K562 (cell line): ENCODE results near the gene UBXN2A. TPM values are rescaled to one million over a fixed set of nuclear protein-coding genes. Genes with fewer than 3 reads are reported as not detected.

Source experiments
- ATAC-seq: fragments of 200-7000 bp; cut with Tn5 transposase; 3 replicates; pipeline ENCODE4 v1.9.1; 2020; ENCODE audit warnings: moderate library complexity
- BruUV-seq: library from RNA; stranded (reverse); fragments of 400-500 nt; replicated peaks from 2 replicates; lab custom pipeline; 2021; lab: Mats Ljungman, UMichigan
- CTCF ChIA-PET: fragments of 300-600 bp; formaldehyde crosslinking; extraction: SDS; loops from one replicate; lab custom pipeline; 2021; ENCODE audit warnings: low intra/inter-chr PET ratio; lab: Yijun Ruan, JAX
- POLR2A ChIA-PET: fragments of 300-600, 350-650 bp; sonication (Branson Sonifier 250); formaldehyde crosslinking; extraction: SDS; loops from one replicate; lab custom pipeline; 2021; ENCODE audit warnings: antibody characterized with exemption, inconsistent platforms; lab: Yijun Ruan, JAX
- DNase-seq, 4 experiments: peaks; one replicate each; pipeline versions ENCODE4 v3.0.0 to v3.0.0-alpha.2; 2011 to 2018; ENCODE audit warnings: low spot score in 3 of 4, mixed read lengths in 3 of 4; ENCODE audit errors: extremely low read depth in 1 of 4
- FAIRE-seq: peaks from 2 replicates; lab custom pipeline; 2011; peaks lifted over from hg19 to GRCh38; lab: Jason Lieb, UNC
- H2AFZ ChIP-seq: 2 replicates; pipeline ENCODE4 v1.6.0; 2011; ENCODE audit warnings: low read depth, low read length, control low read depth, inconsistent platforms
- H3K27ac ChIP-seq: fragments of 200-600 bp; 3 replicates; pipeline ENCODE4 v1.8.0; 2011; ENCODE audit warnings: low read depth, mild to moderate bottlenecking, control low read depth, inconsistent platforms, low read length, moderate library complexity, mixed read lengths; ENCODE audit errors: extremely low read depth
- H3K27me3 ChIP-seq, 2 experiments: fragments of 300-600 bp in 1 of 2; 2 replicates in 1 of 2; 3 replicates in 1 of 2; pipeline versions ENCODE4 v1.6.0 to v1.8.0; 2011; ENCODE audit warnings: inconsistent platforms in 2 of 2, low read length in 2 of 2, mild to moderate bottlenecking in 1 of 2, mixed read lengths in 1 of 2, moderate library complexity in 1 of 2; ENCODE audit not compliant: control insufficient read depth in 2 of 2, insufficient read depth in 2 of 2
- H3K36me3 ChIP-seq: fragments of 300-600 bp; 3 replicates; pipeline ENCODE4 v1.8.0; 2011; ENCODE audit warnings: mild to moderate bottlenecking, low read length, inconsistent platforms; ENCODE audit not compliant: control insufficient read depth, insufficient read depth
- H3K4me1 ChIP-seq, 2 experiments: fragments of 200-600 bp in 1 of 2; replicated peaks in 1 of 2; 2 replicates in 1 of 2; 3 replicates in 1 of 2; pipeline versions ENCODE4 v1.5.1 to v1.8.0; 2011; ENCODE audit warnings: inconsistent platforms in 2 of 2, low read length in 2 of 2, mild to moderate bottlenecking in 1 of 2, mixed read lengths in 1 of 2, moderate library complexity in 1 of 2; ENCODE audit not compliant: control insufficient read depth in 2 of 2, insufficient read depth in 2 of 2
- H3K4me2 ChIP-seq: 2 replicates; pipeline ENCODE4 v1.6.1; 2011; ENCODE audit warnings: low read length, control low read depth, inconsistent platforms, mixed read lengths; ENCODE audit not compliant: insufficient read depth
- H3K4me3 ChIP-seq: fragments of 200-600 bp; sonication (generic), shearing (Covaris generic); 2 replicates; pipeline ENCODE4 v1.5.1; 2016; ENCODE audit warnings: control low read depth, inconsistent platforms
- H3K79me2 ChIP-seq: fragments of 200-600 bp; 3 replicates; pipeline ENCODE4 v1.8.0; 2011; ENCODE audit warnings: low read length, inconsistent platforms; ENCODE audit not compliant: control insufficient read depth, insufficient read depth
- H3K9ac ChIP-seq, 2 experiments: 2 replicates each; pipeline versions ENCODE4 v1.6.0 to v1.6.1; 2011; ENCODE audit warnings: low read depth in 2 of 2, low read length in 2 of 2, control low read depth in 1 of 2, inconsistent platforms in 1 of 2, mild to moderate bottlenecking in 1 of 2, mixed read lengths in 1 of 2; ENCODE audit not compliant: insufficient read depth in 1 of 2
- H3K9me1 ChIP-seq: one replicate; pipeline ENCODE4 v1.6.0; 2011; ENCODE audit warnings: inconsistent platforms, mild to moderate bottlenecking, low read length, moderate library complexity; ENCODE audit not compliant: control insufficient read depth, insufficient read depth
- H3K9me3 ChIP-seq: replicated peaks from 2 replicates; pipeline ENCODE4 v1.5.1; 2011; ENCODE audit warnings: low read depth, low read length, inconsistent platforms; ENCODE audit not compliant: control insufficient read depth, insufficient read depth
- H4K20me1 ChIP-seq: replicated peaks from 2 replicates; pipeline ENCODE4 v1.6.1; 2011; ENCODE audit warnings: low read length, inconsistent platforms, mixed read lengths; ENCODE audit not compliant: control insufficient read depth, insufficient read depth
- ARNT ChIP-seq, 2 experiments: fragments of 450-650 bp; IDR thresholded peaks; 2 replicates each; pipeline ENCODE4 v1.6.1; 2016; ENCODE audit warnings: mild to moderate bottlenecking in 1 of 2
- ATF7 ChIP-seq: fragments of 450-650 bp; IDR thresholded peaks from 2 replicates; pipeline ENCODE4 v1.7.1; 2014; ENCODE audit warnings: mild to moderate bottlenecking, moderate library complexity
- GTF2A2 ChIP-seq: IDR thresholded peaks from 2 replicates; pipeline ENCODE4 v1.6.1; 2016; ENCODE audit warnings: mild to moderate bottlenecking, missing genetic modification characterization, missing compliant biosample characterization
- NFE2 ChIP-seq: IDR thresholded peaks from 2 replicates; pipeline ENCODE4 v1.6.1; 2014; ENCODE audit warnings: antibody characterized with exemption, low read depth
- RBM39 ChIP-seq: fragments of 200-400 bp; formaldehyde crosslinking; optimal IDR thresholded peaks from 2 replicates; pipeline ENCODE3; 2018; ENCODE audit warnings: low read depth, low read length
- ZBTB17 ChIP-seq: fragments of 450-650 bp; formaldehyde crosslinking; IDR thresholded peaks from 2 replicates; pipeline ENCODE4 v1.4.0; 2020; ENCODE audit warnings: mild to moderate bottlenecking
- ZNF436 ChIP-seq: fragments of 250-450, 450-650 bp; sonication (Bioruptor Pico); formaldehyde crosslinking; IDR thresholded peaks from 2 replicates; pipeline ENCODE4 v1.7.0; 2020; ENCODE audit warnings: mild to moderate bottlenecking
- ZNF766 ChIP-seq: fragments of 200-800 bp; sonication (Bioruptor generic); conservative IDR thresholded peaks from 2 replicates; pipeline ENCODE4 v1.6.1; 2016; ENCODE audit warnings: missing genetic modification characterization, missing compliant biosample characterization
- WGBS: fragments of 100-300 bp; shearing (Covaris generic); methylation state at CpG from one replicate; pipeline ENCODE4 v1.1.6; 2016; ENCODE audit warnings: low coverage, mixed read lengths; ENCODE audit not compliant: insufficient coverage; ENCODE audit errors: missing lambda C conversion rate; 5-methylcytosine and 5-hydroxymethylcytosine counted together
- in situ Hi-C: fragments of 300-500 bp; cut with MboI; formaldehyde crosslinking; loops from 4 replicates; pipeline ENCODE4 v1.15.0; 2018; ENCODE audit warnings: inconsistent platforms, mixed read lengths
- intact Hi-C: fragments of 100-400 bp; cut with micrococcal nuclease; formaldehyde crosslinking; loops from 2 replicates; pipeline ENCODE4 v1.14.2; 2022
- polyA plus RNA-seq, 8 experiments: library from polyadenylated mRNA; depleted of rRNA in 4 of 8; stranded (reverse) in 5 of 8; unstranded in 3 of 8; fragments of >200 nt; fragmentation: Nextera tagmentation in 2 of 8; fragmentation: Illumina TruSeq in 1 of 8; extraction: Ambion mirVana in 2 of 8; extraction: Trizol in 1 of 8; gene quantifications; 2 replicates each; pipeline versions ENCODE4 v1.2.1 to v1.2.3, GENCODE V29; 2011 to 2014; ENCODE audit warnings: inconsistent platforms in 1 of 8, missing spikeins in 1 of 8
- total RNA-seq, 7 experiments: library from RNA; depleted of rRNA in 6 of 7; stranded (reverse); fragments of >200 nt in 6 of 7; fragmentation: Illumina TruSeq in 2 of 7; extraction: Trizol in 2 of 7; gene quantifications; 2 replicates each; pipeline versions ENCODE4 v1.2.1 to v1.2.3, GENCODE V29; 2011 to 2021; ENCODE audit warnings: low replicate concordance in 1 of 7
- TF ChIP-seq, protein P1 (sequence below): sonication (generic); formaldehyde crosslinking; IDR thresholded peaks from 2 replicates; pipeline ENCODE4 v1.5.0; 2020; ENCODE audit warnings: missing genetic modification reagents
- TF ChIP-seq, protein P2 (sequence below): IDR thresholded peaks from 2 replicates; pipeline ENCODE4 v1.6.1; 2011; ENCODE audit not compliant: insufficient read length; ENCODE audit errors: extremely low read depth
- TF ChIP-seq, protein P3 (sequence below): fragments of 200-400 bp; formaldehyde crosslinking; IDR thresholded peaks from 2 replicates; pipeline ENCODE4 v1.6.1; 2017; ENCODE audit warnings: mild to moderate bottlenecking, low read depth, low read length, moderate library complexity
- TF ChIP-seq, protein P4 (sequence below): fragments of 200-800 bp; sonication (Bioruptor generic); IDR thresholded peaks from 2 replicates; pipeline ENCODE4 v1.6.1; 2017; ENCODE audit warnings: missing genetic modification characterization, missing compliant biosample characterization
- TF ChIP-seq, protein P5 (sequence below): fragments of 250-450 bp; sonication (Bioruptor Pico); IDR thresholded peaks from 2 replicates; pipeline ENCODE4 v1.5.0; 2022; ENCODE audit warnings: mild to moderate bottlenecking

The UBXN2A gene
- total and polyA plus RNA-seq, 9 of the 15 experiments (the other 6 are each of a cell fraction or from before 2014, with no cell fraction given), result 3.4 to 25.6 (median 16.0) TPM

DNA sequence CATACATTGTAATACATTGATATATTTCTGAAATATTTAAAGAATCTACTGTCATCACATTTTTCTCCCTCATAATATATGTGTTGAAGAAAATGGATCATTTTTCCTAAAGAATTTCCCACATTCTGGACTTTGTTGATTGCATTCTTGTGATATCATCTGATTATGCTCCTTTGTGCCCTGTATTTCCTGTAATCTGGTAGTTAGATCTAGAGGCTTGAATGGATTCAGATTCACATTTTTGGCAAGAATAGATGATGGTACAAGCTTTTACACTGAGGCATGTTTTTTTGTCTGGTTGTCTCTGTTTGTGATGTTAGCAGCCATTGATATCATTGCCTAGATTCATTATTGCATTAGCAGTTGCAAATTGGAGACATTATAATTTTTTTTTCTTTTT lies 13.4 kb downstream of the UBXN2A start (continued):
- TF ChIP-seq, protein P1, sequence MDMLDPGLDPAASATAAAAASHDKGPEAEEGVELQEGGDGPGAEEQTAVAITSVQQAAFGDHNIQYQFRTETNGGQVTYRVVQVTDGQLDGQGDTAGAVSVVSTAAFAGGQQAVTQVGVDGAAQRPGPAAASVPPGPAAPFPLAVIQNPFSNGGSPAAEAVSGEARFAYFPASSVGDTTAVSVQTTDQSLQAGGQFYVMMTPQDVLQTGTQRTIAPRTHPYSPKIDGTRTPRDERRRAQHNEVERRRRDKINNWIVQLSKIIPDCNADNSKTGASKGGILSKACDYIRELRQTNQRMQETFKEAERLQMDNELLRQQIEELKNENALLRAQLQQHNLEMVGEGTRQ (CRISPR knock-in tag), result no peak
- TF ChIP-seq, protein P2, sequence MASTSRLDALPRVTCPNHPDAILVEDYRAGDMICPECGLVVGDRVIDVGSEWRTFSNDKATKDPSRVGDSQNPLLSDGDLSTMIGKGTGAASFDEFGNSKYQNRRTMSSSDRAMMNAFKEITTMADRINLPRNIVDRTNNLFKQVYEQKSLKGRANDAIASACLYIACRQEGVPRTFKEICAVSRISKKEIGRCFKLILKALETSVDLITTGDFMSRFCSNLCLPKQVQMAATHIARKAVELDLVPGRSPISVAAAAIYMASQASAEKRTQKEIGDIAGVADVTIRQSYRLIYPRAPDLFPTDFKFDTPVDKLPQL, result no peak
- TF ChIP-seq GTF2A2 (tag) (no peak), ZNF436 (CRISPR knock-in tag) (no peak)

DNA sequence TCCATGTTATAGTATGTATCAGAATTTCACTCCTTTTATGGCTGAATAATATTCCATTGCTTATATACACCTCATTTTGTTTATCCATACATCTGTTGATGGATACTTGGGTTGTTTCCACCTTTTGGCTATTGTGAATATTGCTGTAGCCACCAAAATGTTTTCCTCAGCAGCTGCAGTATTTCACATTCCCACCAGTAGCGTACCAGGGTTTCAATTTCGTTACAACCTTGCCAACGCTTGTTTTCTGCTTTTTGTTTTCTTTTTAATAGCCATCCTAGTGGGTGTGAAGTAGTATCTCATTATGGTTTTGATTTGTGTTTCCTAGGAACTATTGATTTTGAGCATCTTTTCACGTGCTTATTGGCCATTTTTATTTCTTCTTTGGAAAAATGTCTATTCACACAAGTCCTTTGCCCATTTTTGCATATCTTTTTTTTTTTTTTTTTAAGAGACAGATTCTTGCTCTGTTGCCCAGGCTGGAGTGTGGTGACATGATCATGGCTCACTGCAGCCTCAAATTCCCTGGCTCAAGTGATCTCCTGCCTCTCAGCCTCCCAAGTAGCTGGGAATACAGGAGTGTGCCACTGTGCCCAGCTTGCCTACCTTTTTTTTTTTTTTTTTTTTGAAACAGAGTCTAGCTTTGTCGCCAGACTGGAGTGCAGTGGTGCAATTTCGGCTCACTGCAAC lies 14.2 kb downstream of the UBXN2A start:
- Histone ChIP-seq H2AFZ (no peak overlapping the region), H3K9me3 (no peaks in the 10 kb centered on the region), H3K79me2 (peaks cover 51% of the 10 kb centered on the region), H3K36me3 (peaks cover 5% of the 10 kb centered on the region; the same call in 2 of the 3 replicates), H4K20me1 (no peaks in the 10 kb centered on the region), H3K9ac (no peak overlapping the region), H3K9me1 (no peaks in the 10 kb centered on the region), H3K27ac (no peak overlapping the region), H3K4me3 (no peak overlapping the region), H3K27me3 (no peaks in the 10 kb centered on the region), H3K4me2 (no peak overlapping the region), H3K4me1 (peaks cover 0 to 3% of the 10 kb centered on the region in 2 experiments; a peak in 2 of 5 replicates)
- in situ Hi-C loops, result no loop called here
- ATAC-seq, result no peak
- ChIA-PET CTCF (no interaction called here), POLR2A (interaction anchor here (0.7 kb wide), 1 partner anchor 15 kb away, joined by 3 read pairs; the partner anchor contains the start of gene UBXN2A)
- WGBS, result 82% methylated on average over 6 of the region's 6 CpGs
- DNase-seq, result no peak
- FAIRE-seq, result no peak
- intact Hi-C loops, result no loop called here
- no TSS peak for BruUV-seq
- TF ChIP-seq, protein P3, sequence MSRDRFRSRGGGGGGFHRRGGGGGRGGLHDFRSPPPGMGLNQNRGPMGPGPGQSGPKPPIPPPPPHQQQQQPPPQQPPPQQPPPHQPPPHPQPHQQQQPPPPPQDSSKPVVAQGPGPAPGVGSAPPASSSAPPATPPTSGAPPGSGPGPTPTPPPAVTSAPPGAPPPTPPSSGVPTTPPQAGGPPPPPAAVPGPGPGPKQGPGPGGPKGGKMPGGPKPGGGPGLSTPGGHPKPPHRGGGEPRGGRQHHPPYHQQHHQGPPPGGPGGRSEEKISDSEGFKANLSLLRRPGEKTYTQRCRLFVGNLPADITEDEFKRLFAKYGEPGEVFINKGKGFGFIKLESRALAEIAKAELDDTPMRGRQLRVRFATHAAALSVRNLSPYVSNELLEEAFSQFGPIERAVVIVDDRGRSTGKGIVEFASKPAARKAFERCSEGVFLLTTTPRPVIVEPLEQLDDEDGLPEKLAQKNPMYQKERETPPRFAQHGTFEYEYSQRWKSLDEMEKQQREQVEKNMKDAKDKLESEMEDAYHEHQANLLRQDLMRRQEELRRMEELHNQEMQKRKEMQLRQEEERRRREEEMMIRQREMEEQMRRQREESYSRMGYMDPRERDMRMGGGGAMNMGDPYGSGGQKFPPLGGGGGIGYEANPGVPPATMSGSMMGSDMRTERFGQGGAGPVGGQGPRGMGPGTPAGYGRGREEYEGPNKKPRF, result no peak
- TF ChIP-seq NFE2, result no peak
- no peak for TF ChIP-seq ZNF766 (CRISPR knock-in tag)
- no peak for TF ChIP-seq ATF7
- TF ChIP-seq, protein P4, sequence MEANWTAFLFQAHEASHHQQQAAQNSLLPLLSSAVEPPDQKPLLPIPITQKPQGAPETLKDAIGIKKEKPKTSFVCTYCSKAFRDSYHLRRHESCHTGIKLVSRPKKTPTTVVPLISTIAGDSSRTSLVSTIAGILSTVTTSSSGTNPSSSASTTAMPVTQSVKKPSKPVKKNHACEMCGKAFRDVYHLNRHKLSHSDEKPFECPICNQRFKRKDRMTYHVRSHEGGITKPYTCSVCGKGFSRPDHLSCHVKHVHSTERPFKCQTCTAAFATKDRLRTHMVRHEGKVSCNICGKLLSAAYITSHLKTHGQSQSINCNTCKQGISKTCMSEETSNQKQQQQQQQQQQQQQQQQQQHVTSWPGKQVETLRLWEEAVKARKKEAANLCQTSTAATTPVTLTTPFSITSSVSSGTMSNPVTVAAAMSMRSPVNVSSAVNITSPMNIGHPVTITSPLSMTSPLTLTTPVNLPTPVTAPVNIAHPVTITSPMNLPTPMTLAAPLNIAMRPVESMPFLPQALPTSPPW, result no peak
- TF ChIP-seq, protein P5, sequence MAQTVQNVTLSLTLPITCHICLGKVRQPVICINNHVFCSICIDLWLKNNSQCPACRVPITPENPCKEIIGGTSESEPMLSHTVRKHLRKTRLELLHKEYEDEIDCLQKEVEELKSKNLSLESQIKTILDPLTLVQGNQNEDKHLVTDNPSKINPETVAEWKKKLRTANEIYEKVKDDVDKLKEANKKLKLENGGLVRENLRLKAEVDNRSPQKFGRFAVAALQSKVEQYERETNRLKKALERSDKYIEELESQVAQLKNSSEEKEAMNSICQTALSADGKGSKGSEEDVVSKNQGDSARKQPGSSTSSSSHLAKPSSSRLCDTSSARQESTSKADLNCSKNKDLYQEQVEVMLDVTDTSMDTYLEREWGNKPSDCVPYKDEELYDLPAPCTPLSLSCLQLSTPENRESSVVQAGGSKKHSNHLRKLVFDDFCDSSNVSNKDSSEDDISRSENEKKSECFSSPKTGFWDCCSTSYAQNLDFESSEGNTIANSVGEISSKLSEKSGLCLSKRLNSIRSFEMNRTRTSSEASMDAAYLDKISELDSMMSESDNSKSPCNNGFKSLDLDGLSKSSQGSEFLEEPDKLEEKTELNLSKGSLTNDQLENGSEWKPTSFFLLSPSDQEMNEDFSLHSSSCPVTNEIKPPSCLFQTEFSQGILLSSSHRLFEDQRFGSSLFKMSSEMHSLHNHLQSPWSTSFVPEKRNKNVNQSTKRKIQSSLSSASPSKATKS (CRISPR knock-in tag), result no peak
- no peak for TF ChIP-seq ARNT (IDR thresholded peaks at IDR 0.05)
- TF ChIP-seq RBM39, result no peak
- TF ChIP-seq ZBTB17 (CRISPR knock-in tag), result no peak
